Embryonic facial prominence (tissue), 1 donor: ENCODE data around the gene EGLN3.
"Not testable (repeated sequence)": the region's sequence is repeated elsewhere in the genome, so short reads cannot be mapped to it uniquely, and the experiment has no call there.

Source experiments
- DNase-seq: peaks from one replicate; pipeline ENCODE4 v3.0.0-alpha.2; 2016; ENCODE audit errors: extremely low spot score

The EGLN3 gene

GRCh38 chr14:33950320-33951182 lies at the start of gene EGLN3:
Gene EGLN3, minus strand, starts transcription at chr14:33951074. Its CDS starts 322 bp downstream, at chr14:33950752.
- DNase-seq = no peak

DNA sequence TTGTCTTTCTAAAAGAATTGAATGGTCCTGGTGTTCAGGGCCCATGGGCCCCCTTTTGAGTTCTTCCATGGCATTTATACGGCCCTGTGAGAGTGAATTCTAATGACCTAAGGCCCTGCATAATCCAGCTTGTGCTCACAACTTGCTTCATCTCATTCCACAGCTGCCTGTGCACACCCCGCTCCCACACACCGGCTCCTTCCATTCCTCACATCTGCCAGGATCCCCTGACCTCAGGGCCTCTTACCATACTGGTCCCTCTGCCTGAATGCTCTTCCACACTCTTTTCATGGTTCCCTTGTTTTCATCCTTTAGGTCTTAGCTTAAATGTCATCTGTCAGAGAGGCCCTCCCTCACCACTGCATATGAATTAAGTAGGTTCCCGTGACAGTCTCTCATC lies 49.5 kb upstream of the EGLN3 start:
- DNase-seq = no peak

DNA sequence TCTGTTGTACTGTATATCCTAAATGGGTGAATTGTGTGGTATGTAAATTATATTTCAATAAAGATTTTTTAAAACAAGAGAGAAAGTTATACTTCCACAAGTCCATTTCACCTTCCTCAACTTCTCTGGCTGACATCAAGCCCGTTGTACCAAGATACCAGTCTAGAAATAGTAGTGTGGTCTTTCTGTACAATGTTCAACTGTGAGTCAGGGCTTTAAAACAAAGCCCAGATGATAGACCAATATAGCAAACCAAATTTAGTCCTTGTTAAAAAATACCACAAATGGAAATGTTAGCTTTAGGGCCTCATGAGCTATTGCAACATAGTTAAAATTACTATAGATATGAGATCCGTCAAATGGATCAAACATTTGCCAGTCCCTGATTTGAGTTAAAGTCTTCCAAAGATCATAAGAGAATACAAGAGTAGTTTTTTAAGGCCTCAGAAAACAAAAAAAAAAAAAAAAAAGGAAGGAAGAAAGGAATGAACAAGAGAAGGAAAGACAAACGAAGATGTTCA lies 49.0 kb upstream of the EGLN3 start:
- DNase-seq = no peak

- DNase-seq = no peak
Observed at GRCh38 chr14:33997611-33998010, 46.7 kb upstream of the EGLN3 start.

GRCh38 chr14:33996462-33996861 lies 45.6 kb upstream of the EGLN3 start:
- no peak for DNase-seq

- DNase-seq = no peak
Observed at GRCh38 chr14:33993246-33993645, 42.4 kb upstream of the EGLN3 start.

- DNase-seq = no peak
Observed at GRCh38 chr14:33992274-33993007, 41.6 kb upstream of the EGLN3 start.

DNA sequence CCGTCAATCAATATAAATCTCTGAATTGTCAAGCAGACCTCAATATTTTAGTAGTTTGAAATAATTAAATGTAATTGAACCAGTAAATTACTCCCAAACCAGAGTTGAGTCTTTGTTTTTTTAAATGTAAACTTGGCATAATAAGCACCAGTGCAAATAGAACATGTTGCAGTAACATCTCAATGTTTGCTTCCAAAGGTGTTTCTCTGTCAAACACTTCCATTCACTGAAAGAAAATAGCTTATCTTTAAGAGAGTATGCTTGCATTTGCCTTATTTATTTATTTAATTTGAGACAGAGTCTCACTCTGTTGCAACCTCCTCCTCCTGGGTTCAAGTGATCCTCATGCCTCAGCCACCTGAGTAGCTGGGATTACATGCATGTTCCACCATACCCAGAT lies 39.9 kb upstream of the EGLN3 start:
- DNase-seq = no peak

- no peak for DNase-seq
Observed at GRCh38 chr14:33987565-33988080, 36.7 kb upstream of the EGLN3 start.

DNA sequence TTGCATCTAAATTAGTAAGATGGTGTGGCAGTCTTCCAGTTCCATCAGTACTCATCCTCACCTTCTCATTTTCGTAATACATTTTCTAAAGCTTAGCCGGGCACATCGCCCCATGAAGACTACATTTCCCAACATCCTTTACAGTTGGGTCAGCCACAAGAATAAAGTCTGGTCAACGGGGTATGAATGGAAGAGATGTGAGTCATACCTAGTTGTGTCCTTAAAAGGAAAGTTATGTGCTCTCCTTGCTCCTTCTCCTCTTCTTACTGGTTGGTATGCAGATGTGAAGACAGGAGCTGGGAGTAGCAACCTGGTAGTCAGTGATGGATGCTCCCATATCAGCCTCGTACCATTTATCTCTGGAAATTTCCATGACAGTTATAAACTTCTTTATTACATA lies 35.9 kb upstream of the EGLN3 start:
- DNase-seq = no peak

DNA sequence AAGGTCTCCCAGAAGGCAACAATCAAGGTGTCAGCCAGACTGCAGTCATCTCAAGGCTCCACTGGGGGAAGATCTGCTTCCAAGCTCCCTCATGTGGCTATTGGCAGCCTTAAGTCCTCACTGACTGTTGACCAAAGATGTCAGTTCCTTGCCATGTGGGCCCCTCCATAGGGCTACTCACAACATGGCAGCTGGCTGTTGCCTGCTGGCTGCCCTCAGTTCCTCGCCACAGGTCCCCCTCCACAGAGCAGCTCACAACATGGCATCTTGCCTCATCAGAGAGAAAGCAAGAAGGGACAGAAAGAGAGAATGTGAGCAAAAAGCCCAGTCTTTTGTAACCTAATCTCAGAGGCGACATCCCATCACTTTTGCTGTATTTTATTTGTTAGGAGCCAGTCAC lies 34.4 kb upstream of the EGLN3 start:
- no peak for DNase-seq

GRCh38 chr14:33979613-33980276 lies 28.9 kb upstream of the EGLN3 start:
- DNase-seq = no peak

DNA sequence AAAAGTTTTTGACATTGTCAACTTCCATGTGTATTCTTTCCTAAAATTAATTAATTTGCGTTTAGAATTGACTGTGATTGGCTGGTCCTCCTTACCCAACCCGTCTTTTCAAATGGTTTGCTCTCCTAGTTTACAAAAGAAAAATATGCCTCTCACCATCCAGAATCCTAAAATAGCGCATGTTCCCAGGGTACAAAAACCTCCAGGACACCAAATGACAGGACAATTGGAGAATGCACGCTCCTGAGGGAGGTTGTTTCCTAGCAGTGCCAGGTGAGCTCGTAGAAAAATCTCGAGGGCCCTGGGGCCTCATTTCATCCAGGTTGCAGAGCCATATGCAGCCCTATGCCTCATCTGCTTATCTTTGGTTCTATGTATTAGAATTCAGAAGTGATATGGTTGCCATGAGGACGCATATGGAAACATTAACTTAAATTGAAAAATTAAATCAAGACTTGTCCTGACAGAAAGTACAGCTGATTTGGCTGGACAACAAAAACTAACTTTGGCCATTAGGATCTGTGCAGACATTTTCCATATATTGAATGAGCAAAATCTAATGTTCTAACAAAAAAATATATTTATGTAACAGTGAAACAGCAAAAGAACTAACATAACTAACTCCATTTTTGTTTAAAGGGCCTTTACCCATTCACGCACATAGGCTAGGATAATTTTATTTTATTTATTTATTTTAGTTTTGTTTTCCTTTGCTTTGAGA lies 28.2 kb upstream of the EGLN3 start:
- DNase-seq = no peak

GRCh38 chr14:33972583-33973081 lies 21.8 kb upstream of the EGLN3 start:
- DNase-seq = no peak

GRCh38 chr14:33969846-33970245 lies 19.0 kb upstream of the EGLN3 start:
- DNase-seq = not testable (repeated sequence)

DNA sequence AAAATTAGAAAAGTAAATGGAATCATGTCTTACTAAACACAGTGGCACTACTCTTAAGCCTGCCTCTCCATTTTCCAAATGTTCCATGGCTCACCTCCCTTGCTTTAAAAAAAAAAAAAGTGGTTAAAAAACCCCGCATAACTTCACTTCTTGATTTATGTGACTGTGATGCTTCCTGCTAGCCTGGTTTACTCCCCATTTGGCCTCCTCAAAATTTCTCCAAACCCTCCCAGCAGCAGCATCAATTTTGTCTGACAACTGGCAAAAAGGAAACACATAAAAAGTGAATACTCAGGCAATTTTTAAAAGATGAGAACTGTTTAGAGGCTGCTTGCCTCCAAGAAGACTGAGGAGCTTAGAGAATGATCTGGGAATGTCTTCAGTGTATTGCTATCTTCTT lies 17.8 kb upstream of the EGLN3 start:
- no peak for DNase-seq

DNA sequence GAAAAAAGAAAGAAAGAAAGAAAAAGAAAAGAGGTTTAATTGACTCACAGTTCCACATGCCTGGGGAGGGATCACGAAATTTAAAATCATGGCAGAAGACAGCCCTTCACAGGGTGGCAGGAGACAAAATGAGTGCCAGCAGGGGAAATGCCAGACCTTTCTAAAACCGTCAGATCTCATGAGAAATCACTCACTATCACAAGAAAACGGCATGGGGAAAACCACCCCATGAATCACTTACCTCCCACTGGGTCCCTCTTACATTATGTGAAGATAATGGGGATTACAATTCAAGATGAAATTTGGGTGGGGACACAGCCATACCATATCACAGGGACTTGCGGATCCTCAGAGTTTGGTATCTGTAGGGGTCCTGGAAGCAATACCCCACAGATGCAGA lies 16.3 kb upstream of the EGLN3 start:
- DNase-seq = no peak

DNA sequence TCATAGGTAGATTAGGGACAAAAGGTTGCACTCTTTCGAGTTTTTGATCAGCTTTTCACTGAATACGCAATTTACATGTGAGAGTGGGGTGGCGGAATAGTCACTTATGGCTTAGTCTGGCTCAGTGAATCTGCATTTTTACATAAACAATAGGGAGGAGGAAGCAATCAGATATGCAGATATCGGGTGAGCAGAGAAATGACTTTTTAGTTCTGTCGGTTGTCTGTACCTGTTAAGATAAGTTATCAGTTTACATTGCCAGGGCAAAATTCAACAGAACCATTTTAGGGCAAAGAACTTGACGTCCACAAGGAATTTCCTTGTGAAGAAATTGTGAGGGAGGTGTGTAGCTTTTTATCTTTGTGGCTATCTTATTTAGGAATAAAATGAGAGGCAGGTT lies 15.4 kb upstream of the EGLN3 start:
- no peak for DNase-seq

- DNase-seq = no peak
Observed at GRCh38 chr14:33964599-33965317, 13.9 kb upstream of the EGLN3 start.

DNA sequence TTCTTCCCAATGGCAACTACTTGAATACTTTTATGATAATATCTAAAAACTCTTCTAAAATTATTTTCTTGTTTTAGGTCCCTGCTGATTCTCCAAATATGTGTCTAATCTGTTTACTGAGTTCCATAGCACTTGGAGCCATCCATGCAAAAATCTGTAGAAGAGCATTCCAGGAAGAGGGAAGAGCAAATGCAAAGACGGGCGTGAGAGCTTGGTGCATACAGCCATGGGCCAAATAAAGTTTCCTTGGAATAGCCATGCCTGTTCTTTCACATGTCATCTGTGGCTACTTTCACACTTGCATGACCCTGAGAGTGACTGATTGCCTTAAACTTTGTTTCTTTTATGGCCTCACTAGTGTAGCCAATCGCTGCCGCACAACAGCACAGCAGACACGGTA lies 13.0 kb upstream of the EGLN3 start:
- DNase-seq = no peak

DNA sequence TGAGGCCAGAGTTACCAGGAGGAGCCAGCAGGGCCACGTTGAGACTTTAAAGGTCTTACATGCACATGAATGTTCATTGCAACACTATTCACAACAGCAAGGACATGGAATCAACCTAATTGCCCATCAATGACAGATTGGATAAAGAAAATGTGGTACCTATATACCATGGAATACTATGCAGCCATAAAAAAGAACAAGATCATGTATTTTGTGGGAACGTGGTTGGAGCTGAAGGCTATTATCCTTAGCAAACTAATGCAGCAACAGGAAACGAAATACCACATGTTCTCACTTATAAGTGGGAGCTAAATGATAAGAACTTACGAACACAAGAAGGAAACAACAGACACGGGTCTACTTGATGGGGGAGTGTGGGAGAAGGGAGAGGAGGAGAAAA lies 11.6 kb upstream of the EGLN3 start:
- not testable (repeated sequence) for DNase-seq
